Measurements from ENCODE around the gene OSBPL6. TPM values are rescaled to one million over a fixed set of nuclear protein-coding genes. Genes with fewer than 3 reads are reported as not detected.
A peak's percentile ranks its signal among the peaks of the same experiment; 100 is the strongest.

OSBPL6 gene
- total and polyA plus RNA-seq, 2 of the 13 experiments (the other 11 are each of a cell fraction or from before 2014, with no cell fraction given): 0.03 to 0.11 TPM

DNA sequence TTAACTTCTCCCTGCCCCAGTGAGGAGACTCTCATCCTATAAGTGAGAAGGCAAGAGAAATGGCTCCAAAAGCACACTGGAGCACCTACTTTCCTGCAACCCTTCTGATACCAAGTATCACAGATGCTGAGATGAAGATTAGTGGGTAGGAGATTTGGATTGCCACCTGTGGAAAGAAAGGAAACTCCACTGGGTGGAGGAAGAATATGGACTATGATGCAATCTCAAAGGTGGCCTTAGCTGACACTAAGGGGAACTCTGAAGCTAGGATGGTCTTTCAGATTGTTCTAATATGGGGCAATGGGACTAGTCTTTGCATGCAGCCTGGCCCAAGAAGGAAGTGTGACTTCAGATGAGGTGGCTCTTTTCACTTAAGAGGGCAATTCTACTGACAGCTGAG is 235.0 kb downstream of the OSBPL6 start:
- TF ChIP-seq ARID2 (CRISPR knock-in tag; IDR thresholded peaks at IDR 0.05; ENCODE audit: borderline replicate concordance): 0 out of 2 replicates have a peak, but pooled peaks have one; percentile 2
- TF ChIP-seq KDM1A (CRISPR knock-in tag; IDR thresholded peaks at IDR 0.05): no peak
- TF ChIP-seq CEBPG (CRISPR knock-in tag; IDR thresholded peaks at IDR 0.05): peak; percentile 78
- TF ChIP-seq, protein P1, sequence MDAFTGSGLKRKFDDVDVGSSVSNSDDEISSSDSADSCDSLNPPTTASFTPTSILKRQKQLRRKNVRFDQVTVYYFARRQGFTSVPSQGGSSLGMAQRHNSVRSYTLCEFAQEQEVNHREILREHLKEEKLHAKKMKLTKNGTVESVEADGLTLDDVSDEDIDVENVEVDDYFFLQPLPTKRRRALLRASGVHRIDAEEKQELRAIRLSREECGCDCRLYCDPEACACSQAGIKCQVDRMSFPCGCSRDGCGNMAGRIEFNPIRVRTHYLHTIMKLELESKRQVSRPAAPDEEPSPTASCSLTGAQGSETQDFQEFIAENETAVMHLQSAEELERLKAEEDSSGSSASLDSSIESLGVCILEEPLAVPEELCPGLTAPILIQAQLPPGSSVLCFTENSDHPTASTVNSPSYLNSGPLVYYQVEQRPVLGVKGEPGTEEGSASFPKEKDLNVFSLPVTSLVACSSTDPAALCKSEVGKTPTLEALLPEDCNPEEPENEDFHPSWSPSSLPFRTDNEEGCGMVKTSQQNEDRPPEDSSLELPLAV (CRISPR knock-in tag; conservative IDR thresholded peaks at IDR 0.05; ENCODE audit: low read depth): peak; percentile 46; the same call in 1 of the 2 replicates
- TF ChIP-seq, protein P2, sequence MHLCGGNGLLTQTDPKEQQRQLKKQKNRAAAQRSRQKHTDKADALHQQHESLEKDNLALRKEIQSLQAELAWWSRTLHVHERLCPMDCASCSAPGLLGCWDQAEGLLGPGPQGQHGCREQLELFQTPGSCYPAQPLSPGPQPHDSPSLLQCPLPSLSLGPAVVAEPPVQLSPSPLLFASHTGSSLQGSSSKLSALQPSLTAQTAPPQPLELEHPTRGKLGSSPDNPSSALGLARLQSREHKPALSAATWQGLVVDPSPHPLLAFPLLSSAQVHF (CRISPR knock-in tag; IDR thresholded peaks at IDR 0.05): 0 out of 2 replicates have a peak, but pooled peaks have one; percentile 47
- no peak for TF ChIP-seq CBFB (CRISPR knock-in tag; IDR thresholded peaks at IDR 0.05)
- TF ChIP-seq, protein P3, sequence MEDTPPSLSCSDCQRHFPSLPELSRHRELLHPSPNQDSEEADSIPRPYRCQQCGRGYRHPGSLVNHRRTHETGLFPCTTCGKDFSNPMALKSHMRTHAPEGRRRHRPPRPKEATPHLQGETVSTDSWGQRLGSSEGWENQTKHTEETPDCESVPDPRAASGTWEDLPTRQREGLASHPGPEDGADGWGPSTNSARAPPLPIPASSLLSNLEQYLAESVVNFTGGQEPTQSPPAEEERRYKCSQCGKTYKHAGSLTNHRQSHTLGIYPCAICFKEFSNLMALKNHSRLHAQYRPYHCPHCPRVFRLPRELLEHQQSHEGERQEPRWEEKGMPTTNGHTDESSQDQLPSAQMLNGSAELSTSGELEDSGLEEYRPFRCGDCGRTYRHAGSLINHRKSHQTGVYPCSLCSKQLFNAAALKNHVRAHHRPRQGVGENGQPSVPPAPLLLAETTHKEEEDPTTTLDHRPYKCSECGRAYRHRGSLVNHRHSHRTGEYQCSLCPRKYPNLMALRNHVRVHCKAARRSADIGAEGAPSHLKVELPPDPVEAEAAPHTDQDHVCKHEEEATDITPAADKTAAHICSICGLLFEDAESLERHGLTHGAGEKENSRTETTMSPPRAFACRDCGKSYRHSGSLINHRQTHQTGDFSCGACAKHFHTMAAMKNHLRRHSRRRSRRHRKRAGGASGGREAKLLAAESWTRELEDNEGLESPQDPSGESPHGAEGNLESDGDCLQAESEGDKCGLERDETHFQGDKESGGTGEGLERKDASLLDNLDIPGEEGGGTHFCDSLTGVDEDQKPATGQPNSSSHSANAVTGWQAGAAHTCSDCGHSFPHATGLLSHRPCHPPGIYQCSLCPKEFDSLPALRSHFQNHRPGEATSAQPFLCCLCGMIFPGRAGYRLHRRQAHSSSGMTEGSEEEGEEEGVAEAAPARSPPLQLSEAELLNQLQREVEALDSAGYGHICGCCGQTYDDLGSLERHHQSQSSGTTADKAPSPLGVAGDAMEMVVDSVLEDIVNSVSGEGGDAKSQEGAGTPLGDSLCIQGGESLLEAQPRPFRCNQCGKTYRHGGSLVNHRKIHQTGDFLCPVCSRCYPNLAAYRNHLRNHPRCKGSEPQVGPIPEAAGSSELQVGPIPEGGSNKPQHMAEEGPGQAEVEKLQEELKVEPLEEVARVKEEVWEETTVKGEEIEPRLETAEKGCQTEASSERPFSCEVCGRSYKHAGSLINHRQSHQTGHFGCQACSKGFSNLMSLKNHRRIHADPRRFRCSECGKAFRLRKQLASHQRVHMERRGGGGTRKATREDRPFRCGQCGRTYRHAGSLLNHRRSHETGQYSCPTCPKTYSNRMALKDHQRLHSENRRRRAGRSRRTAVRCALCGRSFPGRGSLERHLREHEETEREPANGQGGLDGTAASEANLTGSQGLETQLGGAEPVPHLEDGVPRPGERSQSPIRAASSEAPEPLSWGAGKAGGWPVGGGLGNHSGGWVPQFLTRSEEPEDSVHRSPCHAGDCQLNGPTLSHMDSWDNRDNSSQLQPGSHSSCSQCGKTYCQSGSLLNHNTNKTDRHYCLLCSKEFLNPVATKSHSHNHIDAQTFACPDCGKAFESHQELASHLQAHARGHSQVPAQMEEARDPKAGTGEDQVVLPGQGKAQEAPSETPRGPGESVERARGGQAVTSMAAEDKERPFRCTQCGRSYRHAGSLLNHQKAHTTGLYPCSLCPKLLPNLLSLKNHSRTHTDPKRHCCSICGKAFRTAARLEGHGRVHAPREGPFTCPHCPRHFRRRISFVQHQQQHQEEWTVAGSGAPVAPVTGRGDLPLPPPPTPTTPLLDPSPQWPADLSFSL (CRISPR knock-in tag; IDR thresholded peaks at IDR 0.05): no peak
- TF ChIP-seq, protein P4, sequence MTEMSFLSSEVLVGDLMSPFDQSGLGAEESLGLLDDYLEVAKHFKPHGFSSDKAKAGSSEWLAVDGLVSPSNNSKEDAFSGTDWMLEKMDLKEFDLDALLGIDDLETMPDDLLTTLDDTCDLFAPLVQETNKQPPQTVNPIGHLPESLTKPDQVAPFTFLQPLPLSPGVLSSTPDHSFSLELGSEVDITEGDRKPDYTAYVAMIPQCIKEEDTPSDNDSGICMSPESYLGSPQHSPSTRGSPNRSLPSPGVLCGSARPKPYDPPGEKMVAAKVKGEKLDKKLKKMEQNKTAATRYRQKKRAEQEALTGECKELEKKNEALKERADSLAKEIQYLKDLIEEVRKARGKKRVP (CRISPR knock-in tag; IDR thresholded peaks at IDR 0.05): peak; percentile 21 to 58; a peak in 2 of 4 replicates
- peak; percentile 37; the same call in 1 of the 2 replicates for TF ChIP-seq HOXA9 (CRISPR knock-in tag; IDR thresholded peaks at IDR 0.05; ENCODE audit: borderline replicate concordance)
- TF ChIP-seq DNMT3B (CRISPR knock-in tag; conservative IDR thresholded peaks at IDR 0.05): no peak
- no peak for TF ChIP-seq RBM22 (optimal IDR thresholded peaks at IDR 0.05; ENCODE audit: low read length)
- no peak for TF ChIP-seq ZNF724P (CRISPR knock-in tag; IDR thresholded peaks at IDR 0.05; ENCODE audit: borderline replicate concordance)
- TF ChIP-seq CEBPB (IDR thresholded peaks at IDR 0.05; ENCODE audit: borderline replicate concordance, low read depth, low read length): peak; percentile 88
- TF ChIP-seq ATF7 (IDR thresholded peaks at IDR 0.05): 0 out of 2 replicates have a peak, but pooled peaks have one; percentile 26
- no peak for TF ChIP-seq ATF7 (CRISPR knock-in tag; IDR thresholded peaks at IDR 0.05)
- peak; percentile 20 for TF ChIP-seq ZNF781 (CRISPR knock-in tag; IDR thresholded peaks at IDR 0.05; ENCODE audit: borderline replicate concordance, not compliant biosample characterization)
- no peaks in the 10 kb centered on the region for H4K20me1 ChIP-seq (ENCODE audit: insufficient read depth, low read length)
- in situ Hi-C loops (cut with HindIII; ENCODE audit: extremely low pct_ligation_motif_present, low pct_unique_long_range_greater_than_20kb) (no loop called here), intact Hi-C loops (cut with micrococcal nuclease; ENCODE audit: unreplicated experiment) (no loop called here)
- DNase-seq (ENCODE audit: low spot score) (no peak), ATAC-seq (peak; percentile 3; the same call in 2 of the 3 replicates), FAIRE-seq (no peak)
- no peak overlapping the region for H3K4me2 ChIP-seq (ENCODE audit: low read depth, low read length)
- H3K4me3 ChIP-seq (replicated peaks in 1 of 3; ENCODE audit: insufficient read depth in 1 of 3, low read depth in 2 of 3, low read length in 3 of 3): no peak overlapping the region
- BruUV-seq (replicated peaks): no TSS peak
- peak overlapping the region; percentile 75 for H3K27ac ChIP-seq (ENCODE audit: extremely low read length, insufficient read depth, low read length)
- H3K4me1 ChIP-seq (ENCODE audit: insufficient read depth, low read length): peaks cover 25% of the 10 kb centered on the region
- CTCF ChIA-PET (ENCODE audit: low intra/inter-chr PET ratio, low total read pairs): no interaction called here
- POLR2A ChIA-PET: interaction anchor here (1.3 to 3.6 kb wide), 4 partner anchors 16 to 50 kb away, joined by 6 to 76 read pairs (median 28); partner anchors contain the start of genes PJVK and PRKRA
- peaks cover 7% of the 10 kb centered on the region; the same call in 1 of the 2 replicates for H3K9me3 ChIP-seq (ENCODE audit: low read length)
- peaks cover 5 to 14% of the 10 kb centered on the region in 2 experiments for H3K36me3 ChIP-seq (replicated peaks in 1 of 2; ENCODE audit: control insufficient read depth in 1 of 2, insufficient read depth in 2 of 2, low read length in 2 of 2)
- no peaks in the 10 kb centered on the region for H3K27me3 ChIP-seq (ENCODE audit: control insufficient read depth in 1 of 2, insufficient read depth in 2 of 2, low read length in 2 of 2)
- H2AFZ ChIP-seq (ENCODE audit: low read length): no peak overlapping the region
- no peak overlapping the region for H3K9ac ChIP-seq (ENCODE audit: insufficient read depth, low read depth, low read length)
- no peaks in the 10 kb centered on the region for H3K79me2 ChIP-seq (ENCODE audit: insufficient read depth, low read length)
